GM21367 (cell line): Measurements from ENCODE around the gene ZFYVE9.

Source experiments
- ATAC-seq: cut with Tn5 transposase; IDR thresholded peaks from one replicate; pipeline ENCODE4 v1.9.1; 2021; ENCODE audit not compliant: unreplicated experiment

Gene ZFYVE9

DNA sequence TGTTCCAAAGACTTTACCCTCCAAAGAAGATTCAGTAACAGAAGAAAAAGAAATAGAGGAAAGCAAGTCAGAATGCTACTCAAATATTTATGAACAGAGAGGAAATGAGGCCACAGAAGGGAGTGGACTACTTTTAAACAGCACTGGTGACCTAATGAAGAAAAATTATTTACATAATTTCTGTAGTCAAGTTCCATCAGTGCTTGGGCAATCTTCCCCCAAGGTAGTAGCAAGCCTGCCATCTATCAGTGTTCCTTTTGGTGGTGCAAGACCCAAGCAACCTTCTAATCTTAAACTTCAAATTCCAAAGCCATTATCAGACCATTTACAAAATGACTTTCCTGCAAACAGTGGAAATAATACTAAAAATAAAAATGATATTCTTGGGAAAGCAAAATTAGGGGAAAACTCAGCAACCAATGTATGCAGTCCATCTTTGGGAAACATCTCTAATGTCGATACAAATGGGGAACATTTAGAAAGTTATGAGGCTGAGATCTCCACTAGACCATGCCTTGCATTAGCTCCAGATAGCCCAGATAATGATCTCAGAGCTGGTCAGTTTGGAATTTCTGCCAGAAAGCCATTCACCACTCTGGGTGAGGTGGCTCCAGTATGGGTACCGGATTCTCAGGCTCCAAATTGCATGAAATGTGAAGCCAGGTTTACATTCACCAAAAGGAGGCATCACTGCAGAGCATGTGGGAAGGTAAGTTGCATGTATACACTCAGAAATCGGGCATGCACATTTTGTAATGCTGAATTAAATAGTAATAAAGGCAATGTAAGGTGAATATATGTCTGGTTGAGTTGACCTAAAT lies 97.2 kb downstream of the ZFYVE9 start:
- ATAC-seq: no peak

DNA sequence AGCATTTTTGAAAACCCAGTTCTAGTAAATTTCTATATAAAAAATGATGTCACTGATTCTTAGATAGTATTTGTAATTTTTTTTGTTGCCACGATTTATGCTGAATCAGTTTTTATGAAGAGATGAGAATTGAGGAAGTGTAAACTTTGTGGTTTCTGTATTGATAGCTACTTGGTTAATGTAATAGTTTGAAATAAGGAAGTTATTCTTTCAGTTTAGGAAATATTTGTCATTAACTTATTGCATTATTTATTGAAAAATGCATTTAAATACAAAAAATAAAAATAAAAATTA lies 97.8 kb downstream of the ZFYVE9 start:
- ATAC-seq: no peak

DNA sequence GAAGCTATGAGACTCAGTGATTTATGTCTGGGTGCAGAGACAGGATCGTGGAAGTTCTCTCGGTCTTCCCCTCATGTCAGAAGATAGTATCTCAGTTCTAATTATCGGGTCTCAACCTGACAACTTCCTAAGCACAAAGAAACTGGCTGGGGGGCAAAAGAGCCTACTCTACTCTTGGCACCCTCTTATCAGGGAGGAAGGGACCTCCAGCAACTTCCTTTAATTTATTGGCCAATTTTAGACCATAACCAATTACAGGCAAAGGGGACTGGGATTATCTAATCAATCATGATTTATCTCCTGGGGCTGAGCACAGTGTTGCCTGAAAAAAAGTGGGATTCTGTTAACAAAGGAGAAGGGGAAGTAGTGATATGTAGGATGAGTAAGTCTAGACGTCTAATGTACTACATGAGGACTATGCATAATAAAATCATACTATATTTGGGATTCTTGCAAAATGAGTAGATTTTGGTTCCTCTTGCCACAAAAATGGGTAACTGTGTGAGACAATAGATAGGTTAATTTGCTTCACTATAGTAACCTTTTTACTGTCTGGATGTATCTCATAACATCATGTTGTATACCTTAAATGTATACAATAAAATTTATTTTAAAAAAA lies 98.8 kb downstream of the ZFYVE9 start:
- no peak for ATAC-seq

DNA sequence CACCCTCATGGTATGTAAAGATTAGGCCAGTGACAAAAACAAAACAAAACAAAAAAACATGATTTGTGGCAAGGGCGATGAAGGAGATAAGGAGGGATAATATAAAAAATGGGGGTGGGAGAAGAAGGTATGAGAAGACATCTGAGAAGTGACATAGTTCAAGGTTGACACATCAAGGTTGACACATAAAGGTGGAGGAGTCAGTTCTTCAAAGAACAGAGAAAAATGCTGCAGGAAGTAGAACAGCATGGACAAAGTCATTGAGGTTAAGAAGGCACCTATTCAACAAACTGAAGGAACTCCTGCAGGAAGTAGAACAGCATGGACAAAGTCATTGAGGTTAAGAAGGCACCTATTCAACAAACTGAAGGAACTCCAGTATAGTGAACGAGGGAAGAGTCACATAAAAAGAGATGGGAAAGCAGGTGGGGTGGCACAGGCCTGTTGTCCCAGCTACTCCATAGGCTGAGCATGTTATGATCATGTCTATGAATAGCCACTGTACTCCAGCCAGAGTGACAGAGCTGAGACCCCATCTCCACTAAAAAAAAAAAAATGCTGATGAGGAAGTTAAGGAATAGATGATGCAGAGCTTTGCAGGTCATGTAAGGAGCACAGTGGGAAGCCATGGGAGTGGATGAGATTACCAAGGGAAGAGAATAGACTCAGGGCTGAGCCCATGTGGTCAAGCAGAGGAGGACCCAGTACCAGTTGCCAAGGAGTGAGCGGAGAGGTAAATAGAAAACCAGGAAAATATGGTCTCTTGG lies 101.5 kb downstream of the ZFYVE9 start:
- ATAC-seq: no peak

DNA sequence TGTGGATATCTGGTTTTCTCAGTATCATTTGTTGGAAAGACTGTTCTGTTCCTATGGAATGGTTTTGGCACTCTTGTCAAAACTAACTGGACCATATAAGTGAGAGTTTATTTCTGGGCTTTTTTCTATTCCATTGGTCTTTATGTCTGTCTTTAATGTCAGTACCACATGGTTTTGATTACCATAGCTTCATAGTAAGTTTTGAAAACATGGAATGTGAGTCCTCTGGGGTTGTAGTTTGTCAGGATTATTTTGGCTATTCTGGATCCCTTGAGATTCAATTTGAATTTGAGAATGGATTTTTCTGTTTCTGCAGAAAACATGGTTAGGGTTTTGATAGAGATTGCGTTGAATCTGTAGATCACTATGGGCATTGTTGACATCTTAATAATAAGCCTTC lies 107.9 kb downstream of the ZFYVE9 start:
- no peak for ATAC-seq

DNA sequence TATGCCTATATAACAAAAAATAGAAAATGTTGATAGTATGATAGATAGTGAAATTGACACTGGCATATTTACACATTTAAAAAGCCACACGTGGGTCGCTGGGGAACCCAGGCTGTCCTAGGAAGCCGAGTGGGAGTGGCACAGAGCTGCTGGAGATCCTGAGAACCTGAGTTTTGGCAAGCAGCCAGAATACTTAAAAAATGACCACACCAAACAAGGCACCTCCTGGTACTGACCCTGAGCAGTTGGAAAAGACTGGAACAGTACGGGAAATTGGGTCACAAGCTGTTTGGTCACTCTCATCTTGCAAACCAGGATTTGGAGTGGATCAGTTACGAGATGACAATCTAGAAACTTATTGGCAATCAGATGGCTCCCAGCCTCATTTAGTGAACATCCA lies 111.5 kb downstream of the ZFYVE9 start:
- ATAC-seq: no peak

DNA sequence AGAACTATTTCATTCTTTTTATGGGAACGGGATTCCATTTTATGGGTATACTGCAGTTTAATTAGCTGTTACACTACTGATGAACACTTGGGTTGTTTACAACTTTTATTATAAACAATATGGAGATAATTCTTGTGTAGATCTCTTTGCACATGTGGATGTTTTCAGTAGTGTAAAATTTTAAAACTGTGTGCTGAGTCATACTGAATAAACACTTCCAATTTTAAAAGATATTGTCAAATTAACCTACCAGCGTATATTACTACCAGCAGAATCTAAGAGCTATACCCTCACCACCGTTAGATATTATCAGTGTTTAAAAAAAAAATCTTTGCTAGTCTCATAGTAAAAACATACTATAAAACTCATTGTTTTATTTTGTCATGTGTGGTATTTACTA lies 118.0 kb downstream of the ZFYVE9 start:
- ATAC-seq: no peak

DNA sequence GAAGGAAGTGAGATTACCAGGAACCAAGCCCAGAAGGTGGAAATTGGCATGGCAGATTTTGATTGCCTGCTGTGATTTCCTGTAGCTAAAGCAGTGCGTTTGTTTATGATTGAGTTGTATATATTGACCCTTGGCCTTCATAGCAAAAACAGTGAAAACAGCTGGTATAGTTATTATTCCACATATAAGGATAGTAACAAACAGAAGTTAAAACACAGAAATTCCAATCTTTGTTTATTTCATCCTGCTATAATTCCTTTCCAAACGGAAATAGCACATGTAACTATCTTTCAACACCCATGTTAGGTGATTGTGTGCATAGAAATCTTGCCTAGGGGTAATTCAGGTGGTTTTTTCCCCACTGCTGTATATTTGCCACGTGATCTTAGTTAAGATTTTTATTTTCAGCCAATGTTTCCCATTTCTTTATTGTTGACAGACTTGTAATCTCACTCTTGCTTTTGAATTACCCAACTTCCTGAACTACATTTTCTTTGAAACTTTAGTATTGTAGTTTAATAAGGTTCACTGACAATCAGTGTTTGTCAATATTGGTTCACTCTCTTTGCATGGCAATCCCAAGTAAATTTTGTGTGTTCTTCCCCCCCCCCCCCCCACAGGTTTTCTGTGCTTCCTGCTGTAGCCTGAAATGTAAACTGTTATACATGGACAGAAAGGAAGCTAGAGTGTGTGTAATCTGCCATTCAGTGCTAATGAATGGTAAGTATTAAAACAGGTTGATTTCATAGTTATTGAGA lies 121.4 kb downstream of the ZFYVE9 start:
- ATAC-seq: no peak

DNA sequence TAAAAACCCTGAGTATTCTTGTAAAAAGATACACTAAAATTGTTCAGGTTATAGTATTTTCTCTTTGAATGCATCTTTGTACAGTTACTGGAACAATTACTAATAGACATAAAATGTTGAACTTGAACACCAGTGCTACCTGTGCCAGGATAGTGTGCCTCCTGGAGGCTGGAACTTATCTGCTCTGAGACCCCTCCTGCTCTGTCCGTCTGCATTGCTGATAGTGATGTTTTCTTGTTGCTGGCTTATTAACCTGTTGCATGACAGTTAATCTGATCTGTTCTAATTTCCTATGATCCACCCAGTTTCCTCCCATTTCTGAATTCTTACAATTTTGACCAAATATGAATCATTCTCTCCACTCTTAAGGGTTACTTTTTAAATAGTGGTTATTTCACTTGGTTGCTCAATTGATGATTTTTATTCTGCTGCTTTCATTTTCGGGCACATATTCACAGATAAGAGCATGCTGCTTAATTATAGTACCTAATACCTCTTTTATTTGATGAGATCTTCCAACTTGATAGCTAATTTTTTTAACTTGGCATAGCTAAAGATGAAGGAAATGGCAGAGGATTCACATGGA lies 122.7 kb downstream of the ZFYVE9 start:
- no peak for ATAC-seq

DNA sequence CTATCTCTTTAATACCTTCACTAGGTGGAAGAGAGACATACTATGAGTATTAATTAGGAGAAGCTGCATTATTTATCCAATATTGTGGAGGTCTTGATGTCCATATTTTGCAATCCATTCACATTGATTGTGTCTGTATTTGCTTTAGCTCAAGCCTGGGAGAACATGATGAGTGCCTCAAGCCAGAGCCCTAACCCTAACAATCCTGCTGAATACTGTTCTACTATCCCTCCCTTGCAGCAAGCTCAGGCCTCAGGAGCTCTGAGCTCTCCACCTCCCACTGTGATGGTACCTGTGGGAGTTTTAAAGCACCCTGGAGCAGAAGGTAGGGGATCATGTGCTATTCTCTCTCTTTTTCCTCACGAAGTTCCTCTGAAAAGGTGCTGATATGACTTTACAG lies 124.6 kb downstream of the ZFYVE9 start:
- ATAC-seq: no peak

DNA sequence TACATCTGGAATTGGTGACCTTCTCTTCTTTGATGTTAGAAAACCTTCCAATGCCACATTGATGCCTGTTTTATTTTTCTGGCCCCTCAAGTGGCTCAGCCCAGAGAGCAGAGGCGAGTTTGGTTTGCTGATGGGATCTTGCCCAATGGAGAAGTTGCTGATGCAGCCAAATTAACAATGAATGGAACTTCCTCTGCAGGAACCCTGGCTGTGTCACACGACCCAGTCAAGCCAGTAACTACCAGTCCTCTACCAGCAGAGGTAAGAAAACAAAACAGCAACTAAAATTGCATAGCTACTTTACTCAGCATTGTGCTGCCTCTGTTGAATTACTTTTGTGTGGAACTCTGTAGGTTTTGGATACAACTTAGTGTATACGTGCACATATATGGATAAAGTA lies 126.5 kb downstream of the ZFYVE9 start:
- ATAC-seq: no peak

DNA sequence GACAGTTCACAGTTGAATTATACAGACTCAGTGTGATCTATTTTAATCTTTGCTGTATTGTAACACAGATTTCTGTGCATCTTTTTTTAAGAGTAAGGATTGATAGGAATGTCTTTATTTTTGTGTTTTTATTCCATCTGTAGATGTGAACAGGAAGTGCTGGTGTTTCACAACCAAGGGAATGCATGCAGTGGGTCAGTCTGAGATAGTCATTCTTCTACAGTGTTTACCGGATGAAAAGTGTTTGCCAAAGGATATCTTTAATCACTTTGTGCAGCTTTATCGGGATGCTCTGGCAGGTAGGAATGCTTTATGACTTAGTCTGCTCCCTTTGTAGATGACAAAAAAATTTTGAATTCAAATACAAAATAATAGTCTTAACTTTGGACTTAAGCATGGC lies 139.6 kb downstream of the ZFYVE9 start:
- ATAC-seq: no peak

DNA sequence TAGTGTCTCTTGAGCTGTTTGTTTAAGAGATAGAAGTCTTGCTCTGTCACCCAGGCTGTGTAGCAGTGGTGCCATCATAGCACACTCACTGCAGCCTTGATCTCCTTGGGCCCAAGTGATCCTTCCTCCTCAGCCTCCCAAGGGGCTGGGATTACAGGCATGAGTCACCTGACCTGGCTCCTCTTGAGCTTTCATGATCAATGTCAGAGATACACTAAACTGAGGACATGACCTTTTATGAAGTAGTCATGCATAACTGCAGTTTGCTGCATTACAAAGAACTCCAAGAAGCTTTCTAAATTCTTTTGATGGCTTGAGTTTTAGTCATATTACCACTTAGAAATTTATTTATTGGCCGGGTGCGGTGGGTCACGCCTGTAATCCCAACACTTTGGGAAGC lies 146.4 kb downstream of the ZFYVE9 start:
- ATAC-seq: no peak

DNA sequence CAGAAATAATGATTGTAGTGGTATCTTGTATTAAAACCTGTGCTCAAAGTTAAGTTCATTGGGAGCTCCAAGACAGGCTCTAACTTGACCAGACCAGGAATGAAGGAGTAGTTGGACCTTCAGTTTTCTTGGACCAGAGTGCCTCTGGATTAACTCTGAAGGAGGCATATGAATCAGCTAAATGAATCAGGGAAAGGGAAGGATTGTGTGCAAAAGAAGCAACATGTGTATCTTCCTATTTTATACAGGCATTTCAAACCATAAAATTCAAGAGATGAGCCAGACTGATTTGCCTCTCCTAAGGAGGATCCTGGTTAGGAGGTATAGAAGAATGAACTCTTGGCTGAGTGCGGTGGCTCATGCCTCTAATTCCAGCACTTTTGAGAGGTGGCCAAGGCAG lies 152.7 kb downstream of the ZFYVE9 start:
- no peak for ATAC-seq

DNA sequence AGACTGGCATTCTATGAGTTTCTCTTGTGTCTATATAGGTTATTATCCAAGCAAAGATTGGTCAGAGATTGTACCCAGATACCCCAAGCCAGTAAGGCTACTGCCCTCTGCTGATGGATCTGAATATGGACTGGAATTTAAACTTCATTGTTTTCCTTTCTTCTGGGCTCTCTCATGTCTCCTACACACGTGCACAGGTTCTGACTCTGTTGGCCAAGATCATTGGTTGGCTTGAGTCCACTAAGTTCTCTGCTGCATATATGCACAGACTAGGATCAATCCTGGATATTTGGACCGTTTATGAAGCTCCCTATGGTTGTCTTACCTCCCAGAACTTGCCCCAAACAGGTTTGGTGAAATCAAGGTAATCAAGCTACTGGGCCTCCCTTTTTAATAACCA lies 154.5 kb downstream of the ZFYVE9 start:
- ATAC-seq: no peak

DNA sequence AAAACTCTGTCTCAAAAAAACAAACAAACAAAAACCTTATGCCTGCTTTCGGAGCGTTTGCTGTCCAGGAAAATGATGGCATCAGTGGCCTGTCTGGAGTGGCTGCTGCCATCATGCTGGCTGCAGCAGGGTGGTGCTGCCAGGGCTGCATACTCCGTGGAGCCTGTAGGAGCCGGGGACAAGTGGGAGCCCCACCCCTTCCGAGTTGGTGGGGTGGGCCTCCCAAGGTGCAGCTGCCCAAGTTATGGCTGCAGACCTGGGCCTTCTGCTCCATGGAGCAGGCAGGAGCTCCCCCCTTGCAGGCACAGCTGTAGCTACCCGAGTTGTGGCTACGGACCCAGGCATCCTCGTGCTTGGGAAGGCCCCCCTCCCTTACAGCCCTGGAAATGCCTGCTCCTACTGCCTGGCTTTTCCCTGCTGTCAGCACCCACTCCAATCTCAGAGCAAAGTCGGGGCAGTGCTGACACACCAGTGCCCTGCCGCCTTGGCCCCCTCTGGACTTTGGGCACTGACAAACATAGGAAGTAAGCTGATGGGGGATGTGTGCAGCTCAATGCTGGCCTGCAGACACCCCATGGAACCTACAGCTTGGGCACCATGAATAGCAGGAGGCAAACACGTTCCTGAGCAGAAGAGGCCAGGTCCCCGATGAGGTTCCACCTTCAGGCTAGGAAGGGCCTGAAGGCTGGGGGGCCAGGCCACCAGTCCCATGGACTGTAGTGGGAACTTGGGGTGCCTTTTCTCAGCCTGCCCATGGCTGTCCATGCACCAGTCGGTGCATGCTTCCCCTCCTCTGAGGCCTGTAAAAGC lies 163.7 kb downstream of the ZFYVE9 start:
- no peak for ATAC-seq

DNA sequence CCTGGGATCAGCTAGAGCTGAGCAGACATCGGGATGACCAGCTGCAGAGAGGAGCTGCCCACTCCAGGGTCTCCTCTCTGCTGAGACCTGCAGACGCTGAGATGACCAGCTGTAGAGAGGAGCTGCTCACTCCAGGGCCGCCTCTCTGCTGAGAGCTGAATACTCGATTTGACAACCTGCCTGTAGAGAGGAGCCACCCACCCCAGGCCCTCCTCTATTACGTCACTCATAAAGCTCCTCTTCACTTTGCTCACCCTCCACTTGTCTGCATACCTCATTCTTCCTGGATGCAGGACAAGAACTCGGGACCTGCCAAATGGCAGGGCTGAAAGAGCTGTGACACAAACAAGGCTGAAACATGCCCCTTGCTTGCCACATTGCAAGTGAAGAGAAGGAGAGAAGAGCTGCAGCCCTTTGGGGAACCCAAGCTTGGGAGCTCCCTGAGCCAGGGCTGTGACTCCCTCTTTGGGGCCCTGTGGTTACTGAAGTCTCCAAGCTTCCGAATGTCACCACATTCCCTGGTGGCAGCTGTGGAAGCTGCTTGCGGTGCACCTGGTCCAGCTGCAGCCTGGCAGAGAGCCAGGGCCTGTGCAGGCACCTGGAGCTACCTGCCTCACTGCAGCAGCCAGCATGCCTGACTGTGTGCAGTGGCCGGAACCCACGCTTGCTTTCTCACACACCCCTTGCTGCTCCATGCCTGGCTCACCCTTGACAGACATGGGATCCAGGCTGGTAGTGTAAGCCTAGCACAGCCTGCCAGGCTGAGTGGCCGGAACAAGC lies 164.5 kb downstream of the ZFYVE9 start:
- ATAC-seq: no peak

DNA sequence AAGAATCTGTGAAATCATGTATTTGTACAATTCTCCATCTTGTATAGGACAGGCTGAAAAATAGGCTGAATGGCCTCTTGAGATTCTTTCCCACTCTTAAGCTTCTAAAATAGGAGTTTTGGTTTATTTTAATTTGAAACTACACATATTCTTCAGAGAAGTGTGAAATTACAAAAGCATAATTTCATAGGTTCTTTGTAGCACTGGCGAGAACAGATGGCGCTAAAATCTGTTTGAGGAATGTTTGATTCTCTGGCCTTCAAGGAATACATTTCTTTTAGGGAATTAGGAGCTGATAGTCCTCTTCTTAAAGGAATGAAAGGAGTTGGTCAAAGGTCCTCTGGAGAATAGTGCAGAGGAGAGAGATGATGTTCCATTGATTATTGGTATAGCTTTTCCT lies 179.2 kb downstream of the ZFYVE9 start:
- ATAC-seq: no peak

DNA sequence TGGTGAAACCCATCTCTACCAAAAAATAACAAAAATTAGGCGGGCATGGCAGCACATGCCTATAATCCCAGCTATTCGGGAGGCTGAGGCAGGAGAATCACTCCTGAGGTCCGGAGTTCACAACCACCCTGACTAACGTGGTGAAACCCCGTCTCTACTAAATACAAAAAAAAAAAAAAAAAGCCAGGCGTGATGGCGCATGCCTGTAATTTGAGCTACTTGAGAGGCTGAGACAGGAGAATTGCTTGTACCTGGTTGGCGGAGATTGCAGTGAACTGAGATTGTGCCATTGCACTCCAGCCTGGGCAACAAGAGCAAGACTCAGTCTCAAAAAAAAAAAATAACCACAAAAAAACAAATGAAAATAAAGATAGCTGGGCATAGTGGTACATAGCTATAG lies 181.8 kb downstream of the ZFYVE9 start:
- ATAC-seq: no peak

DNA sequence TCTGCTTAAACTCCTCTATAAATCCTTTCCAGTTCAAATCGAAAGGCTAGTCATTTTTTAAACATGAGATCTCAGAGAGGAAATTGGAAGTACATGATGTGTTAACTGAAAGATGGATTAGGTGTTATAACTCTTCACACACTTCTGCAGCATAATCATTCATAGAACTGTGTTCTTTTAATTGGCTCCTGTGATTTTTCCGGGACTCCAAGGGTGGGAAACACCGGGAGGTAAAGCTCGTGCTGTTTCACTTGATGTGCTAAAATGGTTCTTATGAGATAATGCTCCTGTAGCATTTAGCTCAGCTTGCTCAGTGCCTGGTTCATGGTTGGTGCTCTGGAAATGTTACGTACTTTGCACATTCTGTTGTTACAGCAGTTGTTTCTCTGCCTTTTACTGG lies 183.9 kb downstream of the ZFYVE9 start:
- no peak for ATAC-seq
